Effector memory CD4-positive, alpha-beta T cell (primary cell): ENCODE measurements around the gene ADGRA1.
"Not testable (repeated sequence)": the region's sequence is repeated elsewhere in the genome, so short reads cannot be mapped to it uniquely, and the experiment has no call there.

ENCODE experiments used
- DNase-seq, 3 donors: peaks; one replicate each; pipeline ENCODE4 v3.0.0-alpha.2; 2020
- H3K27ac ChIP-seq: 2 replicates; pipeline ENCODE4 v1.7.0; 2013; ENCODE audit warnings: mild to moderate bottlenecking, low read length, moderate library complexity; ENCODE audit not compliant: insufficient read depth, poor library complexity, severe bottlenecking
- H3K27me3 ChIP-seq: replicated peaks from 2 replicates; pipeline ENCODE4 v1.7.0; 2013; ENCODE audit warnings: mild to moderate bottlenecking, low read length; ENCODE audit not compliant: insufficient read depth, control insufficient read depth, poor library complexity, severe bottlenecking
- H3K36me3 ChIP-seq: 2 replicates; pipeline ENCODE4 v1.7.0; 2013; ENCODE audit warnings: mild to moderate bottlenecking, low read length, moderate library complexity; ENCODE audit not compliant: control insufficient read depth, insufficient read depth
- H3K4me1 ChIP-seq: 2 replicates; pipeline ENCODE4 v1.7.0; 2013; ENCODE audit warnings: low read length, mild to moderate bottlenecking; ENCODE audit not compliant: control insufficient read depth, insufficient read depth, poor library complexity, severe bottlenecking
- H3K4me3 ChIP-seq: 2 replicates; pipeline ENCODE4 v1.7.0; 2013; ENCODE audit warnings: low read length, low read depth, mild to moderate bottlenecking; ENCODE audit not compliant: insufficient read depth, poor library complexity, severe bottlenecking
- H3K9me3 ChIP-seq: 2 replicates; pipeline ENCODE4 v1.7.0; 2013; ENCODE audit warnings: mild to moderate bottlenecking, low read length, moderate library complexity; ENCODE audit not compliant: control insufficient read depth

Gene ADGRA1

DNA sequence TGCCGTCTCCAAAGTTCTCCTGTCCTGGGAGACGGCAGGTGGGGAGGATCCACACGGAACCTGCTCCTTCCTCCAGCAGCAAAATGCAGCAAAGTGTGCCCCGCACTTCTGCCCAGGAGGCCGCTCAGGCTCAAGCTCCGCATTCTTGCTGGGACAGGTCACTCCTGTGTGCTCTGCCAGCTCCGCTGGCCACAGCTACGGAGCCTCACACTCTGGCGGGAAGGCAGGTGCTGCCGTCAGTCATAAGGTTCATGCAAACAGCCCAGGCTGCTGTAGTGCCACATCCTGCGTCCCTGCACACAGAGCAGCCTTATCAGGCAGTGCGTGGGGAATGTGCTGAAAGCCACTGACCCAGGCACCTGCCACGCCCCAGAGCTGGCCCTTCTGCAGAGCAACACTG lies 22.4 kb downstream of the ADGRA1 start:
- H3K36me3 ChIP-seq: no peaks in the 10 kb centered on the region
- H3K27ac ChIP-seq: no peak overlapping the region
- DNase-seq: no peak
- peaks cover 6% of the 10 kb centered on the region for H3K9me3 ChIP-seq
- H3K4me3 ChIP-seq: no peak overlapping the region
- H3K27me3 ChIP-seq: no peaks in the 10 kb centered on the region
- no peaks in the 10 kb centered on the region for H3K4me1 ChIP-seq

DNA sequence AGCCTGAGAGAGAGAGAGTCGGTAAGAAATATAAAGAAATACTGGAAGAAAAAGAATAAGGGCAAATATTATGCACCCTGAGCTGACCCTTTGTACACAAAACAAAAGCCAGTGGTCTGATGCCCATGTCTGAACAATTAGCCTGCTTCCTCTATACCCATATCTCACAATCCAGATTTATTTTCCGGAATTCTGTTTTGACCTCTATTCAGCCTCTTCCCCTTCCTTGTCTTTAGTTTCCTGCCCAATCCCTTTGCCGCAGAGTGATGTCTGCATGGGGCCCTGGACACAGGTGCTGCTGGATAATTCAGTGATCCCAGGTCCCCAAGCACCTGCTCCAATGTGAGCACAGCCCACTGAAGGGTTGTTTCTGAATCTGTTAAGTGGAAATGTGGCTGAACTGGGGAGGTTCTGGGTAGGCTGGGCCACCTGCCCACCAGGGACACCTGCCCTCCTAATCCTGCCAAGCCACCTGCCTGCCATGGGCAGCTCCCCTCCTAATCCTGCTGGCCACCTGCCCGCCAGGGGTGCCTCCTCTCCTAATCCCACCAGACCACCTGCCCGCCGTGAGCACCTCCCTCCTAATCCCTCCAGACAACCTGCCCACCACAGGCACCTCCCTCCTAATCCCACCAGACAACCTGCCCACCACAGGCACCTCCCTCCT lies 23.0 kb downstream of the ADGRA1 start:
- Histone ChIP-seq H3K4me3 (no peak overlapping the region), H3K27me3 (no peaks in the 10 kb centered on the region), H3K36me3 (no peaks in the 10 kb centered on the region), H3K9me3 (peaks cover 6% of the 10 kb centered on the region), H3K4me1 (no peaks in the 10 kb centered on the region), H3K27ac (no peak overlapping the region)
- DNase-seq: no peak

DNA sequence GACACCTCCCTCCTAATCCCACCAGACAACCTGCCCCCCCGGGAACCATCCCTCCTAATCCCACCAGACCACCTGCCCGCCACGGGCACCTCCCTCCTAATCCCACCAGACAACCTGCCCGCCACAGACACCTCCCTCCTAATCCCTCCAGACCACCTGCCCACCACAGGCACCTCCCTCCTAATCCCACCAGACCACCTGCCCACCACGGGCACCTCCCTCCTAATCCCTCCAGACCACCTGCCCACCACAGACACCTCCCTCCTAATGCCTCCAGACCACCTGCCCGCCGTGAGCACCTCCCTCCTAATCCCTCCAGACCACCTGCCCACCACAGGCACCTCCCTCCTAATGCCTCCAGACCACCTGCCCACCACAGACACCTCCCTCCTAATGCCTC lies 23.9 kb downstream of the ADGRA1 start:
- not testable (repeated sequence) for DNase-seq, H3K4me1 ChIP-seq, H3K36me3 ChIP-seq, H3K27ac ChIP-seq, H3K27me3 ChIP-seq, H3K4me3 ChIP-seq, H3K9me3 ChIP-seq

DNA sequence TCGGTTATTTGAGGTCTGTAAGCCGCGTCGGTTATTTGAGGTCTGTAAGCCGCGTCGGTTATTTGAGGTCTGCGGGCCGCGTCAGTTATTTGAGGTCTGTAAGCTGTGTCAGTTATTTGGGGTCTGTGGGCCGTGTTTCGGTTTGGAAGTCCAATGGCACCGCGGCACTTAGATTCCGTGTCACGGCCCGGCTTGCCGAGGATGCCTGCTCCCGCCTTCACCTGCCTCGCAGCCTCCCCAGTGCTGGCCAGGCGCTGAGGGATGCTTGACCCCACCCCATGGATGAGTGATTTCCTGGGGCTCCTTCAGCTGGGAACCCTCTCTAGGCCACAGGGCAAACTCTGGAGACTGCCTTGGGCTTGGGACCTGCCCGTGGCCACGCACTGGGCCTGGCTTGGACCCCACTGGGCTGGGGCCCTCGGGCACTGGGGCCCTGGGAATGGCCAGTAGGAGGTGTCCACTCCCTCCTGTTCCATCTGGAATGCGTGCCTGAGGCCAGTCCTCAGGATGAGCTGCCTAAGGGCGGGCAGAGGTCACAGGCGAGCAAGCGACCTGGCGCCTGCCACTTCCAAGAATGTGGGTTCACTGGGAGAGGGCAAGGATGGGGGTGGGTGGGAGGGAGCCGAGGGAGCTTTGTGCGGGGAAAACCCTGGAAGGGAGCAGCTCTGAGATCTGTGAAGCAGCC lies 25.6 kb downstream of the ADGRA1 start:
- Histone ChIP-seq H3K27ac (no peak overlapping the region), H3K36me3 (no peaks in the 10 kb centered on the region), H3K27me3 (no peaks in the 10 kb centered on the region), H3K4me1 (no peaks in the 10 kb centered on the region), H3K4me3 (no peak overlapping the region), H3K9me3 (peaks cover 4% of the 10 kb centered on the region)
- DNase-seq: no peak

DNA sequence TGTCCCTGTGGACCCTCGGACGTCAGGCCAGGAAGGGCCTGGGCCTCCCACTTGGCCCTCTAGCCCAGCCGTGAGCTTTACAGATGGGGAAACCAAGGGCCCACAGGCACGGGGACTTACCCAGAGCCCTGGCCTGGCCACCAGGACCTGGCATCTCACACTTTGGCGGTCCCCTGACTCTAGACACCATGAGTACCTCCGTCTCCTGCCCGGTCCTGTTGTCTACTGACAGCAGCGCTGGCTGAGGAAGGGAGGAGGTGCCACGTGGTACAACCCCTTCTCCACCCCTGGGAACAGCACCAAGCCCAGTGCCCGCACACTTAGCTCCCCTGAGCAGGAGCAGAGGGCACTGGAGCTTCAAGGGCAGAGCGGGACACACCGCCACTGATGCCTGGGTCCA lies 26.1 kb downstream of the ADGRA1 start:
- Histone ChIP-seq H3K27ac (no peak overlapping the region), H3K4me1 (no peaks in the 10 kb centered on the region), H3K36me3 (no peaks in the 10 kb centered on the region), H3K27me3 (no peaks in the 10 kb centered on the region), H3K9me3 (no peaks in the 10 kb centered on the region), H3K4me3 (no peak overlapping the region)
- DNase-seq: no peak

DNA sequence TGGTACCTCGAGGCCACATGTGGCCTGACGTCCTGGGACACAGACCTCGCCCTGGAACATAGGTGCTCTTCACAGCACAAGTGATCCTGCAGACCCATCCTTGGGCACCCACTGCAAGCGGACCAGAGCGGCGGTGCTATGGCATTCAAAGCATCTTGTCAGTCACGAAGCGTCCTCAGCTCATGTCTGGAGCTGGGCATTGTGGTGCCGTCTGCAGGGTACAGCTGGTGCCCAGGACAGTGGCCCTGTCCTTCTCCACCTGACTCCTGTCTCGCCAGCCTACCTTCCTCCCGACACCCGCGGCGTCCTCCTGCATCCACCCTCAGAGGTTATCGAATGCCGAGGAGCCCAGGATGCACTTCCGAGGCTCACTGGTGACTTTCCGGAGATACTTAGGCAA lies 26.5 kb downstream of the ADGRA1 start:
- no peak overlapping the region for H3K4me3 ChIP-seq
- no peaks in the 10 kb centered on the region for H3K9me3 ChIP-seq
- no peak overlapping the region for H3K27ac ChIP-seq
- H3K4me1 ChIP-seq: no peaks in the 10 kb centered on the region
- no peak for DNase-seq
- H3K27me3 ChIP-seq: no peaks in the 10 kb centered on the region
- no peaks in the 10 kb centered on the region for H3K36me3 ChIP-seq

DNA sequence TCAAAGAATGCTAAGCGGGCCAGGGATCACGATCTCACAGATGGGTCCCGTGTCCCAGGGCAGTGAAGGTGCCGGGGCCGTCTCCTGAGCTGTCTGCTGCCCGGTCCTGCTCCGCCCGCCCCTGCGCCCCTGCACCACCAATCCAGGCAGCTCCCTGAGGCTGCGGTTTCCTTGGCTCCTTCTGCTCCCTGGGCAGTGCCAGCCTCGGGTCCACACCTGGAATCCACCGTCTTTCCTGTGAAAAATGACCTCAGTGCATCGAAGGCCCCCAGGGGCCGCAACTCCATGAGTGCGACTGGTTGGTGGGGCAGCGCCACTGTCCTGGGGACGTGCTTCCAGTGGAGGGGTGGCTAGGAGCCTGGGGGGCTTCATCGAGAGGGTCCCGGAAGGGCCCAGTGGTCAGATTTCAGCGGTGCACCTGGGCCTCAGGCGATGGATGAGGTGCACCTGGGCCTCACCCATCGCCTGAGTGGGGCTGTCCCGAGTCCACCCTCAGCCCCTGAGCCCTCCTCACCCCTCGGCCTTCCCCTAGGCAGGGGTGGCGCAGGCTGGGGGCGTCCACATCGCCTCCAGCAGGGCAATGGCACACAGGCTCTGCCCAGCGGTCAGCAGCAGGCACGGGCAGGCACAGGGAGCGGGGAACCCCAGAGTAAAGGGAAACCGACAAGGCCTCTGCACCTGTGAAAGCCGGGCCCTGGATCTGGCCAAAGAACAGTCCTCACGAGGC lies 27.2 kb downstream of the ADGRA1 start:
- no peak for DNase-seq
- Histone ChIP-seq H3K4me1 (no peaks in the 10 kb centered on the region), H3K9me3 (no peaks in the 10 kb centered on the region), H3K4me3 (no peak overlapping the region), H3K36me3 (no peaks in the 10 kb centered on the region), H3K27me3 (no peaks in the 10 kb centered on the region), H3K27ac (no peak overlapping the region)

DNA sequence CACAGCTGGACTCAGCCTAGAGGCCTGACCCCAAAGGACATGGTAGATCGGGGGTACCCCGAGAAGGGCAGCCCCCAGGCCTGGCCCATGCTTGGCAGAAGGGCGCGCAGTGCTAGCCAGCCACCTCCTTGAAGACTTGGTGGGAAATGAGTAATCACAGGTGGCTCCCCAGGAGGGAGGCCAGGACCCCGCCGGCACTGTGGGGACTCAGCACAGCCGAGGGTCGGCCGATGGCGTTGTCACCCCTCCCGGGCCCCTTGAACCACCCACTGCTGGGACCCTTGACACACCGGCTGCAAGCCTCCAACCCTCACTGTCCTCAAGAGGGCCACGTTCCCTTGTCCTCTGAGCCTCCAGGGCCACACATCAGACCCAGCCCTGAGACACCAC lies 27.7 kb downstream of the ADGRA1 start:
- no peak for DNase-seq
- Histone ChIP-seq H3K4me1 (no peaks in the 10 kb centered on the region), H3K4me3 (no peak overlapping the region), H3K9me3 (no peaks in the 10 kb centered on the region), H3K27me3 (no peaks in the 10 kb centered on the region), H3K36me3 (no peaks in the 10 kb centered on the region), H3K27ac (no peak overlapping the region)

DNA sequence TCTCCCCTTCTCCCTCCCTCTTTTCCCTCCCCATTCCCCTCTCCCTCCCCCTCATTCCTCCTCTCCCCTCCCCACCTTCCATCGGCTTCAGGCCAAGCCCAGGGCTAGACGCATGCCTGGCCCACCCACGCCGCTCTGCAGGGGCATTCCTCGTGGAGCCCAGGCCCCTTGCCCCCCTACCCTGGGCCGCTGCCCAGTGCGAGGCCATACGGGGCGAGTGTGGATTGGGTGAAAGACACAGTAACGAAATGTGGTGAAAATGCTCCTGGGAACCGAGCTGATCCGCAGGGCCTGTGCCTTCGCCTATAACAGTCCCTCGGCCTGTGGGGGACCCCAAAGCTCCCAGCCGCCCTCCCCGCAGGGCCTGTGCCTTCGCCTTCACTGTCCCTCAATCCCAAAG lies 28.3 kb downstream of the ADGRA1 start:
- no peak overlapping the region for H3K27ac ChIP-seq
- H3K36me3 ChIP-seq: no peaks in the 10 kb centered on the region
- no peaks in the 10 kb centered on the region for H3K27me3 ChIP-seq
- no peak for DNase-seq
- no peak overlapping the region for H3K4me3 ChIP-seq
- H3K9me3 ChIP-seq: no peaks in the 10 kb centered on the region
- H3K4me1 ChIP-seq: no peaks in the 10 kb centered on the region

DNA sequence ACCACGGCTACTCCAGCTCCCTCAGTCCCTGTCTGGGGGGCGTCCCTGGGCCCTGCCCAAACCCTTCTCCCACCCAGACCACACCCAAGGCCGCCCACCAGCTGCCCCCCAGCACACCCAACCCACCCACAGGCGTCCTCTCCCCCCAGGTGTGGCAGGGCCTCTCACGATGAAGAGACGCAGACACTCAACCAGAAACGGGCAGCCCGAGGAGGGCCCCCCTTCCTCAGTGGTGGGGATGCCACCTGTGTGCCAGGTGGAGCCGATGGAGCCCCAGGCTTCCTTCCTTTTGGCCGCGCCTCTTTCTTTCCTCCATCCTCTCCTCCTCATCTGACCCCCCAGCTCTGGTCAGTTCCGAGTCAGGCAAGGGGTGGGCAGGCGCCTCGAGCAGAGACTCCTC lies 28.7 kb downstream of the ADGRA1 start:
- Histone ChIP-seq H3K27me3 (no peaks in the 10 kb centered on the region), H3K9me3 (no peaks in the 10 kb centered on the region)

More for the DNA sequence above, 28.7 kb downstream of the ADGRA1 start:
- DNase-seq: no peak
- Histone ChIP-seq H3K4me3 (no peak overlapping the region), H3K36me3 (no peaks in the 10 kb centered on the region), H3K27ac (no peak overlapping the region), H3K4me1 (no peaks in the 10 kb centered on the region)
